Measurements from ENCODE around the gene CTSW.
"Not testable (repeated sequence)": the region's sequence is repeated elsewhere in the genome, so short reads cannot be mapped to it uniquely, and the experiment has no call there.

Gene CTSW

GRCh38 chr11:65888163-65888814 is 8.7 kb downstream of the CTSW start, which contains the start of gene FIBP:
TSS of gene FIBP (minus strand) at chr11:65888471. CDS start at chr11:65888418, 53 bp downstream.
- ATAC-seq, result peak; percentile 73
- TF ChIP-seq ZFP3 (CRISPR knock-in tag; IDR thresholded peaks at IDR 0.05) (0 out of 2 replicates have a peak, but pooled peaks have one; percentile 15), OSR1 (CRISPR knock-in tag; IDR thresholded peaks at IDR 0.05) (no peak)

- peak; percentile 53 for ATAC-seq
- no peak for TF ChIP-seq ZFP3 (CRISPR knock-in tag; IDR thresholded peaks at IDR 0.05)
- TF ChIP-seq ZNF70 (CRISPR knock-in tag; IDR thresholded peaks at IDR 0.05), result peak; percentile 31; the same call in 1 of the 2 replicates
- peak; percentile 96 for TF ChIP-seq ARNTL (CRISPR knock-in tag; IDR thresholded peaks at IDR 0.05; ENCODE audit: borderline replicate concordance, low read depth)
Observed at GRCh38 chr11:65890324-65891218, 10.9 kb downstream of the CTSW start, which contains the start of gene CCDC85B. TSS of gene CCDC85B (plus strand) at chr11:65890673. CDS start at chr11:65890784, 111 bp downstream.

- TF ChIP-seq ZNF565 (CRISPR knock-in tag; conservative IDR thresholded peaks at IDR 0.05; ENCODE audit: low read depth), result no peak
- TF ChIP-seq PPARA (CRISPR knock-in tag; IDR thresholded peaks at IDR 0.05; ENCODE audit: borderline replicate concordance), result no peak
- TF ChIP-seq SNAI2 (CRISPR knock-in tag; IDR thresholded peaks at IDR 0.05), result no peak
- no peak for TF ChIP-seq PATZ1 (CRISPR knock-in tag; IDR thresholded peaks at IDR 0.05; ENCODE audit: borderline replicate concordance)
- TF ChIP-seq TCF4 (CRISPR knock-in tag; IDR thresholded peaks at IDR 0.05; ENCODE audit: borderline replicate concordance), result no peak
- no peak for TF ChIP-seq ZC3H10 (CRISPR knock-in tag; IDR thresholded peaks at IDR 0.05)
- no peak for TF ChIP-seq ESRRG (CRISPR knock-in tag; IDR thresholded peaks at IDR 0.05)
- no peak for TF ChIP-seq BACH2 (CRISPR knock-in tag; IDR thresholded peaks at IDR 0.05; ENCODE audit: borderline replicate concordance)
- no peak for TF ChIP-seq ZNF70 (CRISPR knock-in tag; IDR thresholded peaks at IDR 0.05)
- no peak for TF ChIP-seq CREB5 (CRISPR knock-in tag; IDR thresholded peaks at IDR 0.05; ENCODE audit: low read depth)
- TF ChIP-seq ARNTL (CRISPR knock-in tag; IDR thresholded peaks at IDR 0.05; ENCODE audit: borderline replicate concordance, low read depth), result no peak
- TF ChIP-seq RARB (CRISPR knock-in tag; IDR thresholded peaks at IDR 0.05), result no peak
- TF ChIP-seq, protein P1, sequence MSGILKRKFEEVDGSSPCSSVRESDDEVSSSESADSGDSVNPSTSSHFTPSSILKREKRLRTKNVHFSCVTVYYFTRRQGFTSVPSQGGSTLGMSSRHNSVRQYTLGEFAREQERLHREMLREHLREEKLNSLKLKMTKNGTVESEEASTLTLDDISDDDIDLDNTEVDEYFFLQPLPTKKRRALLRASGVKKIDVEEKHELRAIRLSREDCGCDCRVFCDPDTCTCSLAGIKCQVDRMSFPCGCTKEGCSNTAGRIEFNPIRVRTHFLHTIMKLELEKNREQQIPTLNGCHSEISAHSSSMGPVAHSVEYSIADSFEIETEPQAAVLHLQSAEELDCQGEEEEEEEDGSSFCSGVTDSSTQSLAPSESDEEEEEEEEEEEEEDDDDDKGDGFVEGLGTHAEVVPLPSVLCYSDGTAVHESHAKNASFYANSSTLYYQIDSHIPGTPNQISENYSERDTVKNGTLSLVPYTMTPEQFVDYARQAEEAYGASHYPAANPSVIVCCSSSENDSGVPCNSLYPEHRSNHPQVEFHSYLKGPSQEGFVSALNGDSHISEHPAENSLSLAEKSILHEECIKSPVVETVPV (CRISPR knock-in tag; IDR thresholded peaks at IDR 0.05), result no peak
- TF ChIP-seq POU6F1 (CRISPR knock-in tag; IDR thresholded peaks at IDR 0.05; ENCODE audit: borderline replicate concordance, low read depth), result no peak
- no peak for TF ChIP-seq ISL1 (CRISPR knock-in tag; IDR thresholded peaks at IDR 0.05)
- TF ChIP-seq ZFP3 (CRISPR knock-in tag; IDR thresholded peaks at IDR 0.05), result no peak
- ATAC-seq, result peak; percentile 0; the same call in 1 of the 3 replicates
Observed at GRCh38 chr11:65891219-65892136, 11.8 kb downstream of the CTSW start.

DNA sequence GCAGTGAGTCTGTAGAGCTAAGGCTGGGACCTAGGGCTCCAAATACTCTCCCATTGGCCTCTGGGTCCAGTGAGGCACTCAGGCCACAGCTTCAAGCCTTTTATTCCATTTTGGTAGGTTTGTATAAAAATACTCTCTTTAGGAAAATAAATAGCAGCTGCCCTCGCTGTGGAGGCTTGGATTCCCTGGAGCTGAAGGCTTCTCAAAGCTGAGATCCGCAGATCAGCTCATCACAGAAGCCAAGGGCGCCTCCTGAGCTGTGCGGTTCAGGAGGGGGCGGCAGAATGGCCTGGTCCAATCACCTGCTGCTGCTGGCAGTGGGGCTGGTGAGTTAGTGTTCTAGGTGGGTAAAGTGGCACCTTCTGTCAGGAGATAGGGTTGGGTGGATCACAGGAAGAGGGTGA is 12.5 kb downstream of the CTSW start:
- ATAC-seq, result not testable (repeated sequence)

Measured in SK-N-SH treated with all-trans-retinoic acid at 6 μM for 48 hours (cell line).